HG03460 (cell line): ENCODE results near the gene NEK7.
A peak's percentile ranks its signal among the peaks of the same experiment; 100 is the strongest.
"Not testable (repeated sequence)": the region's sequence is repeated elsewhere in the genome, so short reads cannot be mapped to it uniquely, and the experiment has no call there.

Experiments
- ATAC-seq: cut with Tn5 transposase; IDR thresholded peaks from one replicate; pipeline ENCODE4 v1.9.1; 2021; ENCODE audit not compliant: unreplicated experiment

NEK7 gene

DNA sequence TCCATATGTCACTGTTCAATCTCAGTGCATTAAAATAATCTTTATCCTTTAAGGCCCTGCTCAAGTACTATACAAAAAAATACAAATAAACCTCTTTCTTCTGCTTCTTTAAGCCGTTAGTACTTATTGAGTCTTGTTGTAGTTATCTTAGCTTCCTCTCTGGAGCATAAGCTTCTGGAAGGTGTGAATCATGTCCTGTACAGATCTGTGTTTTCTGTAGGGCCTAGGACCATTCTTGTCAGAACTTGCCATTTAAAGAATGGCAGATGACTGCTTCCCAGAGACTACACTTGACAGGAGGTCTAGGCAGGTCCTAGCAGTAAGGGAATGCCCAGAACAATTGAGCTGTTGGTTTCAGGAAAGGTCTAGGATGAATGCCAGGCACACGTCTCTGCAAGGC, 12.9 kb downstream of the NEK7 start:
- no peak for ATAC-seq

DNA sequence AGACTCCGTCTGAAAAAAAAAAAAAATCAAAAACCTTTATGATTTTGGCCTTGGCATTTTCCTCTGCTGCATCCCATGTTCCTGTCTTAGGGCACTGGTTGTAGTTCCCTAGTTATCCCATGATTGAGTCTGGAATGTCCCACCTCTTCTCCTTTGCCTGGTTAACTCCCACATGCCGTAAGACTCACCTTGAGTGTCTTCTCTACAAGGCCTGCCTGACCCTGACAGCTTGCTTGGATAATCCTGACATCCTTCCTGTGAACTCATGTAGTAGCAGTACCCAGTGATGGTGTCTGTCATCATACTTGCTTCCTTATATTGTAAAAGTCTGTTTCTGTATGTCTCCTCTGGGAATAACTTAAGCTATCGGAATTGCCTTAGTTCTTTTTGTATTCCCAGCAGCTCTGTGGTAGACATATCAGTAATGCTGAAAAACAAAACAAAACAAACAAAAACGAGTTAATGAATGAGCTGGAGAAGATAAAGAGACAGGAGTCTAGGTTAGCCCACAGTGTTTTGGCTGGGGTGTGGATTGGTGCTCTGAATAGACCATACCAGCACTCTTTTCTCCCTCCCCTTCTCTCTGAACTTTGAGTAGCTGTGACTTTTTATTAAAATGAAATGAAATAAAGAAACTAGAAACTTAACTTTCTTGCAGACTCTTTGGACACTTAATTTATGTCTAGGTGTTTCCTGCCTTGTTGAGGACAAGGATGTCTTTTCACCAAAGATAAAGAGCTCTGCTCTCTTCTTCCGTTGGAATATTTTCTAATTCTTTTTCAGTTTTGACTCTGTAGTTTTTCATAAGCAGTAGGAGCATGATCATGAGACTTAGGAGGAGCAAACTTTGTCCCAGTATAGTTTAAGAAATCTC, 15.1 kb downstream of the NEK7 start:
- ATAC-seq = no peak

DNA sequence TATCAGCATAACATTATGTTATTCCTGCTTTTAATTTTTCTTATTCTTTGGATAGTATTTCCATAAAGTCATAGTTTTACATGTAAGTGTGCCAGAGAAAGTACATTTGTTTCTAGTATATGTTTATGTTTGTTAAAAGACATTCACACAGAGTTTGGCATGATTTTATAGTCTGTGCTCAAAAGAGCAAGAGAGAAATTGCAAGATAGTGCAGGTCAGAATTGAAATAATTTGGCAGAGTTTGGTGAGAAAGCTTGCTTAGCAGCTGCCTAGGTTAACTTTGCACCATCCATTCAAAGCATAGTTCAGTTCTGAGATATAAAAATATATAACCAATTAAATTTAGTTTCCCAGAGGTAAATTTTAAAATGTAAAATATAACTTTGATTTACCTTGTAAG, 17.0 kb downstream of the NEK7 start:
- ATAC-seq = no peak

DNA sequence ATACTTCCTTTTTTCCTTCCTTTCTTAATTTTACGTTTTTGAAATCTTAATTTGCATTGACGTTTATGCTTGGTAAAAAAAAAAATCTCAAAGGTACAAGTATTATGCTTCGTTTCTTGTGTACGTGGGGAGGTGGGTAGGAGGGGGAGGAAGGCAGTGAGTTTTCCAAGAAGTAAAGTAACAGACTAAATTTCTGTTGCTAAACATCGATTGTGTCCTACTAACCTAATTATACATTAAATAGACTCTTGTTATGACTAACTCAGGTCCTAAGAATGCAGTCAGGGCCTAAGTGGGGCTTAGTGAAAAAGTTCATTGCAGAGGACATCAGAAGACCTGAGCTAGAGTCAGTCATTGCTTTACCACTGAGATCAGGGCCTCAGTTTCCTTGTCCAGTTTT, 17.5 kb downstream of the NEK7 start:
- peak; percentile 50 for ATAC-seq

DNA sequence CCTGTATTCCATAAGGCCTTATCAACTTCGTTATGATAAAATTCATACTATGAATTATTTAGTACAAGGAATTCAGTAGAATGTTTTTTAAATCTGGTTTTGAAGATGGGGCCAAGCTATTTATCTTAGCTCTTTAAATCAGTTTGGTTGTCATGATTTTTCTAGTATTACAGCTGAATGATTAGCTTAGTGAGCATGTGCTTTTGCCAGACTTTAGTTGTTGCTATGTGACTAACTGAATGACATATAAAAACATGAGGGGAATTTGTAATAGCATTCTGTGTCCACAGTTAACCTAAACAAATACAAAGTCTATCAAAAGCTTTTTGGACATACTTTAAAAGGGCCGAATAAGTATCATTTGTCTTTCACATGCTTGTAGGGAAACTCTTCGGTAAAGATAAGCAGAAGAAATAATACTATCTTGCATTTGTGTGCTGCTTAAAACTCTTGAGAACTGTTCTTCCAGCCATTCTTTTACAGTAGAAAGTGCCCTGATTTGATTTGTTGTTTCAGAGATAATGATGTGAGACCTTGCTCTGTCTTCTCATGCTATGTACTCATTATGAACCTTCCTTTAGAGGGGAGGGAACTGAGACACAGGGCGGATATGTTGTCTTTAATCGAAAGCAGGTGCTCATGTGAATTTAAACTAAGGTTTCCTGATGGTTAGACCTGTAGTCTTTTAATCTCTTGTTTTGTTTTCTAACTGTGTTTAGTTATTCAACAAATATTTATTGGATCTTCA, 18.8 kb downstream of the NEK7 start:
- peak; percentile 62 for ATAC-seq

DNA sequence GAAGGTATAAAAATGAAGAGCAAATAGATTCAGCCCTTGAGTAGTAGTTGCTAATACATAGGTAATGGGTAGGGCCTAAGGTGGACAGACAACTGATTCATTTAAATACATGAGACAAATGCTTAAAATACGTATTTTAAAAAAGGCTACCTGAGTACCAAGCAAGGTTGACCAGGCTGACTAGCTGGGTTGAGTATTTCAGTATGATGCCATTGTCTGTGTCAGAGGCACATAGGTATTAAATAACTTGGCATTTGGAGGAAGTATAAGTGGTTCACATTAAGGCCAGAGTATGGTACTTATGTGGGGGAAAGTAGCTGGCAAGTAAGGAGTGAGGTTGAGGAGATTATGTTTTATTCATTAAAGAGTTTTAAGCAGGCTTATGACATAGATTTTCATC, 19.4 kb downstream of the NEK7 start:
- ATAC-seq = peak; percentile 0

DNA sequence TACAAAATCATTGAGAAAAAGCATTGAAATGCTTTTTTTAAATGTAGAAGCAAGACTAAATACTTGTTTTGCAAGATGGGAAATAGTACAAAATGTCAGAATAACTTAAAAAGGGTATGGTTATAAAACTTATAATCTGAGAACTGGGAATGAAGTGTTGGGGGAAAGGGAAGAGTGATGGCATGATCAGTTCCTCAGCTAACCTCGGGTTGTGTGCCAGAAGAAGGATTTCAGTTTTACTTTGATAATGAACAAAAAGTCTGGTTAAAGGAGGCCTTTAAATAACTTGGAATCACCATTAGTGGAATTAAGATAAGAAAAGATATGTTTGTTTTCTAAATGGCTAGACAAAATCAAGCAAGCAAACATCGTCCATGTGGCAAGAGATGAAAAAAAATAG, 20.7 kb downstream of the NEK7 start:
- ATAC-seq = no peak

DNA sequence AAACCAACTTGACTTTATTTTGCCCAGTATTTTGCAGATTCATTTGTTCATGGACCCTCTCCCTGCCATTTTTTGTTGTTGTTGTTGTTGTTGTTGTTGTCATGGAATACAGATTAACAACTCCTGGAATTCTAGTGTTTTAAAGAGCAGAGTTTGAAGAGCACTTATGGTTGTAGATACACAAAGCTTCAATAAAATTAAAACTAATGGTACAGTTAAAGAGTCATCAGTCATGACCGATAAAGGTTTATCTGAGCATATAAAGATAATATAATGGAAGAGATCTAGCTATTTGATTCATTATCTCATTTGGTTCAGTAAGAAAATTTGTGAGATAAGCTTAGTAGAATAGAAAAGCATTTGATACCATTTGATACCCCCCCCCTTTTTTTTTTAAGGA, 21.8 kb downstream of the NEK7 start:
- ATAC-seq = no peak

DNA sequence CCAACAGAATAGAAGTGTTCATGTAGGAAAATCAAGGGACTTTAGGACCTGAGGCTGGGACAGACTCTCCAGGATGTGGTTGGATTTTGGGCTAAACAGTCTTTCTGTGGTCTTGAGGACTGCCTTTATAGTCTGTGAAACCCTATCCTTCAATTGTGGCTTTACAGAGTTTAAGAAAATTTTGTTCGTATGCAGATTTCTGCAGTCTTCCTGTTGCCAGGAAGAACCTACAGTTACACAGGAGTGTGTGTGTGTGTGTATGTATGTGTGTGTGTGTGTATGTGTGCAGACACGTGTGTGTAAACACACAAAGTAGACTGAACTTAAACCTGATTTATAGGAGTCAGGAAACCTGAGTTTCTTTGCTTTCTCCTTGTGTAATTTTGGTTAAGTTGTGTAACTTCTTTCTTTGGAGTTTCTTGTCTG, 22.8 kb downstream of the NEK7 start:
- no peak for ATAC-seq

DNA sequence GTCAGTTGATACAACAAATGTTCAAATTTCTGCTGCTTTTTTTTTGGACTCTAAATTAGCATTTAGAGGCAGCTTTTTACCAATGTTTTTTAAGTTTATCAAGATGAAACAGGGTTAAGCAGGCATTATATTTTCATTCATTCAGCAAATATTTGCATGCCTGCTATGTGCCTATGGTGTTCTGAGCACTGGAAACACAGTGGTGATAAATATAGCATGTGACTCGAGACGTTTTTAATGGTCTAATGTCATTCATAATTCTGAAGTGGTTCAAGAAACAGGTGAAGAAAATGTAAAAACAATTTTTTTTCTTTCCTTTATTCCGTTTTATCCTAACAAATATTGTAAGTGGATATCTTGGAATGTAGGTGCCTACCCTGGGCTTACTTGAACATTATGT, 26.8 kb downstream of the NEK7 start:
- ATAC-seq = no peak

DNA sequence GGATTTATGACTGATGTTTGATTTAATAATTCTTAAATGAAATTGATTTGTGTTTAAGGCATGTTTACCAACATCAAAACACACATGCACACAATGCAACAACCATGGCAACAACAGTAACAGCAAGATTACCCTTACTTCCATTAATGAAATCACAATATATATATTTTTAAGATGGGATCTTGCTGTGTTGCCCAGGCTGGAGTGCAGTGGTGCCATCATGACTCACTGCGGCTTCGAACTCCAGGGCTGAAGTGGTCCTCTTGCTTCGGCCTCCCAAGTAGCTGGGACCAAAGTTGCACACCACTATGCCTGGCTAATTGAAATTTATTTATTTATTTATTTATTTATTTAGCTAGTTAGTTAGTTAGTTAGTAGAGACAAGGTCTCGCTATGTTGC, 27.7 kb downstream of the NEK7 start:
- no peak for ATAC-seq

DNA sequence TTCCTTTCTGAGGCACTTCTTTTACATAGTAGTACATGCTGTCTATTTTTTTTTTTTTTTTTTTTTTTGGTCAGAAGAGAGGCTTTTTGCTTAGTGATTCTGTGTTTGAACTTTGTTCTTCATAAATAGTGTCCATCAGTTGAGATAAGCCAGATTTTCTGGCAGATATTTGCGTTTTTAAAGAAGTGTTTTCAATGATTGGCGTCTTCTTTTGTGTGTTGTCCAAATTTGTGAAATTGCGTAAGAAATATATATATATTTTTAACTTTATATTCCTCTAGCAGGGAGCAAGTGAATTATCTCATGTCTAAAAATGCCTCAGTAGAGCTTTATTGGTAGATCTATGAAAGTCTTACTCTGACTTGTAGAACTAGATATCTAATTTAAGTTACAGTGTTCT, 28.3 kb downstream of the NEK7 start:
- no peak for ATAC-seq

DNA sequence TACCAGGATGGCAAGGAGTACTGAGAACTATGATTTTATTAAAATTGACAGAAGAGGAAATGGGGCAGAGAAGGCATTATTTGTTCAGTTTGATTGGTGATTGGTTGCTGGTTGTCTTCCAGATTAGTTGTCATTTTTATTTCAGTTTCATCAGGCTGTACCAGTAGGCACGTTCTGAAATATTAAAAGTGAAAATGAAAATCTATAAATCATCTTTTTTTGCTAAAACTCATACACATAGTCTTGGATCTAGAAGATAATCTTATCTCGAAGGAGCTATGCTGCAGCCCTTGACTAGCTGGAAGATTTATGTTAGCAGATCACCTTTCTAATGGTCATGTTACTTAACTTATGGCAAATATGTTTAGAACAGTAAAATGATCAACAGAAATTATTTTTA, 29.0 kb downstream of the NEK7 start:
- ATAC-seq = peak; percentile 70

DNA sequence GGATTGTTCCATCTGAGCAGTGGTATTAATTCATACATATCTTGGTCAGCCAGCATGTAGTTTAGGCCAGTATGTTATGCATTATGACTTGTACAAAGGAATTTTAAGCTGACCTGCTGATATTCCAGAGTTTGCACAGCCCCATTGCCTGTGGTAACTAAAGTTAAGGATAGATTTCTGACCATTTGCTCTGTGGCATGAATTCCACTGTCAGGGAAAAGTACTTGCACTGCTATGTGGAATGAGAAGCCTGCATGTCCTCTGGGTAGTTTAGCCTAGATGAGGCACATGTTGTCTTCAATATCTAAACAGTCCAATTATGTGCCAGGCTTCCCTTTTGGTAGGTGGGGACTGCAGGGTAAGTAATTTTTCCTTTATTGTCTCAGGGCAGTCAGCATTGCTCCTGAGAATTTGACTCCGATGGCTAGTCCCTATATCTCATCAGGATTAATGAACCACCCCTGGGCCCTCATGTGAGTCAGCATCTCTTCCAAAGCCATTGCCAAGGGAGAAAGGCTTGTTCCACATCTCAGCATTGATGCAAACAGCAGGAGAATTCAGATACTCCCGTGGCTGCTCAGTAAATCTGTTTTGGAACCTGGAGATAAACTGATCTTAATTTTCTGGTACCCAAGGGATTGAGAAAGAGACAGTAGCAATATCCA, 30.2 kb downstream of the NEK7 start:
- ATAC-seq = no peak

DNA sequence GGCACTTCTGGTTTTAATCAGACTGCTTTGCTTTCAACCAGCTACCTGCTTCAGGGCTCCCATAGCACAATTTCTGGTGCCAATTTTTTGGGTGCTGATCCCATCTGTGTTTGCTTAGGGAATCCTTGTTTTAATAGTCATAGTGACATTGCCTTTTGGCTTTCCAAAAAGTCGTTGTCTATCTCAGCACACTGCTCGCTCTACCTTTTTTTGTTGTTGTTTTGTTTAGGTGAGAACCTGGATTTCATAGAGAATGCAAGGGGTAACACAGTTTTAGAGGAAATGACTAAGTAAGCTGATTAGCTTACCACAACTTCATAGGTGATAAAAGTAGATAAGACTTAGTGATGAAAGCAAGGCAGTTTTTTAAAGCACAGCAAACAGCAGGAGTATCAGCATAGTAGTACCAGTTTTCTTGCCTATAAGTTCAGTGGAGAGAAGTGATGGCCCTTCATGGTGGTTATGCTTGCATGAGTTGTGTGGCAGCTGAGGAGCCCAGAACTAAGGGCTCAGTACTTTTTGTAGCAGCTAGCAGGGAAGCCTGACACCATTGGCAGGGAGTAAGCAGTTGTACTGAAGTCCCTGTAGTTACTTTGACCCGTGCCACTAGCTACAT, 31.3 kb downstream of the NEK7 start:
- ATAC-seq = no peak

DNA sequence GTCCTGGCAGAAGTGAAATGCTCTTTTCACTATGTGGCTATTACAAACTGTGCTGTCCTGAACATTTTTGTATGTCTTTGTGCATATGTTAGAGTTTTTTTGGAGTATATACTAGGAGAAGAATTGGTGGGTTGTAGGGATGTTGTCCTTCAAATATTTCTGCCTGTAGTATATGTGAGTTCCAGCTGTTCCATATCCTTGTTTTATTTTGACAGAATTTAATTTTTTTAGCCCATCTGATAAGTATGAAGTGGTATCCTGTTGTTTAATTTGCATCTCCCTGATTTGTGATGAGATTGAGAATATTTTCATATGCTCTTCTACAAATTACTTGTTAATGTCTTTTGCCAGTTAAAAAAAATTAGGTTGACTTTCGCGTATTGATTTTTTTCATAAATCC, 34.3 kb downstream of the NEK7 start:
- ATAC-seq = no peak

DNA sequence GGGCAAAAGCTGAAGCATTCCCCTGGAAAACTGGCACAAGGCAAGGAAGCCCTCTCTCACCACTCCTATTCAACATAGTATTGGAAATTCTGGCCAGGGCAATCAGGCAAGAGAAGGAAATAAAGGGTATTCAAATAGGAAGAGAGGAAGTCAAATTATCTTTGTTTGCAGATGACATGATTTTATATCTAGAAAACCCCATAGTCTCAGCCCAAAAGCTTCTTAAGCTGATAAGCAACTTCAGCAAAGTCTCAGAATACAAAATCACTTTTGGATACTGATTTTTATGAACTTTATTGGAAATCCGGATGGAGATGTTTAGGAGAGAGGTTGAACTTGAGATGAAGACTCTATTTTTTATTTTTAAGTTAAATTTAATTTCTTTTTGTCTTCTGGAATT, 37.1 kb downstream of the NEK7 start:
- ATAC-seq = not testable (repeated sequence)

DNA sequence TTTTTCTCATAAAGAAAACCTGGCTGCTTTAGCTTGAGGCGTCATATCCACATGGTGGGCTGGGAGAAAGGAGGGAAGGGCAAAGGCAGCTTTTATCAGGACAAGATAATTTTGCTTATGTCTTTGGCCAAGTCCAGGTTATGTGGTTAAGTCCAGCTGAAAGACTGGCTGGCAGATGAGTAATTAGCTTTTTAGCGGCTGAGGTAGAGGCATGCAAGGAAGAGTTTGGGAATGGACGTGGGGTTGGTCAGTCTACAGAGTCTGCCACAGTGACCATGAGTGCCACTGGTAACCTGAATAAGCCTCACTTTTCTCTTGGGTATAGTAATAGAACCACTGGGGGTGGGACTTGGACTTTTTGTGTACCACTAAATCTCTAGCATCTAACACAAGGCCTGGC, 39.8 kb downstream of the NEK7 start:
- ATAC-seq = no peak

DNA sequence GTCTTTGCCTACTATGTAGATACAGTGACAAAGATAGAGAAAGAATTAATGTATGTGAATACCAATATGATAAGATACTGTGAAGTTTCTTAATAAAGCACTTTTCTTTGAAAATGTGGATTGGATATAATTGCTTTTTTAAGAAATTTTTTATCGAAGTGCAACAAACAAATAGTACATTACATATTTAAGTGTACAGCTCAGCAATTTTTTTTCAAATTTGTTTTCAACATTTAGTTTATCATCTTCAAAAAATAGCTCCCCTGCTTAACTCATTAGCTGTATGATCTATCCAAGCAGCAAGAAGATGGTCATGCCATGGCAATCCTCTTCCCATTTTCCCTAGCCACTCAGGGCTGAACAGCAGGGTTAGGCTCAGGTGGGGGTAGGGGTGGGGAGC, 40.5 kb downstream of the NEK7 start:
- no peak for ATAC-seq

DNA sequence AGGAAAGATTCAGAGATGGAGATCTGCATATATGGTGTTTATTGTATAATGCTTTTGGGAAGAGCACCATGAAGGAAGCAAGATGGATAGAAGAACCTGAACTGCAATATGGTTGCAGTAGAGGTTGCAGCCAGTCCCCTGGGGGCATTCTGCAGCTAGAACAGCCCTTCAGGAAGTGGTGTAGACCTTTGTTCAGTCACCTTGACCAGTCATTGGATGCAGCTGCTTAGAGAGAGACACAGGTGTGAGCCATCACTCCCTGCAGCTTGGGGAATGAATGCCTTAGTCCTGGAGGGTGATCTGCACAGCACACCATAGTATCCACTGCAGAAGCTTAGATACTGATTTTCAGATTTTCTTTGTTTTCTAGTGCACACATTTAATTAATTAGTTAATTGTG, 42.3 kb downstream of the NEK7 start:
- peak; percentile 76 for ATAC-seq

DNA sequence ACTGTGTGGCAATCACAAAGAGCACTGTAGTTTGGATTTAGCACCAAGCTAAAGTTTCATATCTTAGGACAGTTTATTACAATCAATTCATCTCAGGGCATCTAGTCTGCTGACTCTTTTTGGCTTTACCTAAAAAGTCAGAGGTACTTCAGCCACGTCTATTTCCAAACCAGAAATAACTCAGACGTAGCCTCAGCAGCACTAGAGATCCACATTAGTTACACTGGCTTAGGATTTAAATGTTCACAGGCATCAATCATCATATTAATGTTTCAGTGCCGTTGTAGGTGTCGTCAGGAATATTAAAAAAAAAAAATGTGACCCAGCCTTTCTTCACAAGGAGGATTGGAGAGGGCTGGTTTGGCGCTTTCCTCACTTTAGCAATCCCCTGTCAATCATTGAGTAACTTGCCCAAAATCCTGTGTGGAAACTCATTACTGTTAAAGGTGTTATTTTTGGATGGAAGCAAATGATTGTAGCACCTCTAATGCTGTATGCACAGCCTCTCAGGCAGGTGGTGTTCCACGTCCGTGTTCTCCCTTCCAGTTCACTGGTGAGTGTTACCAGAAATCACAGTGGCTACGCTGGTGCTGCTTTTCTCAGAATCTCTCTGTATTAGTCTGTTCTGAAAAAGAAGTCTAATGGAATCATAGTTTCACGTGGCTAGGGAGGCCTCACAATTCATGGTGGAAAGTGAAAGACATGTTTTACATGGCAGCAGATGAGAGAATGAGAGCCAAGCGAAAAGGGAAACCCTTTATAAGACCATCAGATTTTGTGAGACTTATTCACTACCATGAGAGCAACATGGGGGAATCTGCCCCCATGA, 45.4 kb downstream of the NEK7 start:
- peak; percentile 70 for ATAC-seq
